Astrocyte of the spinal cord (primary cell): ENCODE data around the gene PKN1.

Source experiments
- DNase-seq: peaks from one replicate; pipeline ENCODE4 v3.0.0; 2011; ENCODE audit warnings: low read depth, low spot score
- H3K4me3 ChIP-seq: 2 replicates; pipeline ENCODE4 v1.5.1; 2011; ENCODE audit warnings: low read depth, mild to moderate bottlenecking, low read length, moderate library complexity
- CTCF ChIP-seq: IDR thresholded peaks from 2 replicates; pipeline ENCODE4 v1.5.1; 2012; ENCODE audit warnings: low read depth, mild to moderate bottlenecking, low read length, inconsistent platforms
- in situ Hi-C: cut with HindIII; loops from 2 replicates; pipeline ENCODE4 v1.10.0; 2017; ENCODE audit warnings: low sequenced_read_pairs

PKN1 gene

GRCh38 chr19:14433554-14434501 is 722 bp downstream of the PKN1 start:
- in situ Hi-C loops, result no loop called here
- H3K4me3 ChIP-seq, result peak overlapping the region; percentile 71
- no peak for DNase-seq
- TF ChIP-seq CTCF, result no peak

GRCh38 chr19:14434543-14435319 is 1.6 kb downstream of the PKN1 start:
- TF ChIP-seq CTCF, result no peak
- H3K4me3 ChIP-seq, result peak overlapping the region; percentile 71
- peak; percentile 69 for DNase-seq
- in situ Hi-C loops, result no loop called here

GRCh38 chr19:14435320-14436050 is 2.4 kb downstream of the PKN1 start:
- no peak overlapping the region for H3K4me3 ChIP-seq
- in situ Hi-C loops, result no loop called here
- no peak for DNase-seq
- TF ChIP-seq CTCF, result no peak

GRCh38 chr19:14437578-14438140 is 4.6 kb downstream of the PKN1 start:
- DNase-seq, result no peak
- in situ Hi-C loops, result no loop called here
- H3K4me3 ChIP-seq, result no peak overlapping the region
- no peak for TF ChIP-seq CTCF

GRCh38 chr19:14439014-14439413 is 5.9 kb downstream of the PKN1 start:
- in situ Hi-C loops, result no loop called here
- no peak for DNase-seq
- no peak overlapping the region for H3K4me3 ChIP-seq
- TF ChIP-seq CTCF, result no peak

- in situ Hi-C loops, result no loop called here
- DNase-seq, result no peak
- no peak for TF ChIP-seq CTCF
- no peak overlapping the region for H3K4me3 ChIP-seq
Measured at GRCh38 chr19:14440049-14440448, 6.9 kb downstream of the PKN1 start.
